Loucy (cell line): ENCODE data around the gene MICU2.

Source experiments
- EZH2phosphoT487 ChIP-seq: fragments of 200-600 bp; IDR thresholded peaks from 2 replicates; pipeline ENCODE4 v1.6.1; 2018; ENCODE audit warnings: antibody characterized with exemption, mild to moderate bottlenecking, moderate library complexity, borderline replicate concordance
- TF ChIP-seq, protein P1 (sequence below): fragments of 200-600 bp; sonication (generic); conservative IDR thresholded peaks from 2 replicates; pipeline ENCODE4 v1.5.1; 2014; ENCODE audit warnings: mild to moderate bottlenecking, antibody characterized with exemption, low read length

DNA sequence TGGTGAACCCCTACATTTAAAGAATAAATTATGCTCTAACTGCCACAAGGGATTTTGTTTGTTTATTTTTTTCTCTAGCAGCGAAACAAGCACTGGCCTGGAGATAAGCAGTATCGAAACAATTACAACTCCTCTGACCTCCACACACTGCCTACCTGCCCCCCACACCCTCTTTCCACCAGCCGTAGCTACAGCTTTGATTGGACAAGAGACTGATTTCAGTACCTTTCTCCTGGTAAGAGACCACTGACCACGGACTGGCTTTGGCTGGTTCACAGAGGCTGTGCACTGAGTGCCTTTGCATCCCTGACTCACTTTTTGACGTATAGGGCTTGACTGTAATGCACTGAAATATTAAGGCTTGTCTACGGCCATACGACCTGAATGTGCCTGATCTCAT is 137.4 kb downstream of the MICU2 start:
- TF ChIP-seq, protein P1, sequence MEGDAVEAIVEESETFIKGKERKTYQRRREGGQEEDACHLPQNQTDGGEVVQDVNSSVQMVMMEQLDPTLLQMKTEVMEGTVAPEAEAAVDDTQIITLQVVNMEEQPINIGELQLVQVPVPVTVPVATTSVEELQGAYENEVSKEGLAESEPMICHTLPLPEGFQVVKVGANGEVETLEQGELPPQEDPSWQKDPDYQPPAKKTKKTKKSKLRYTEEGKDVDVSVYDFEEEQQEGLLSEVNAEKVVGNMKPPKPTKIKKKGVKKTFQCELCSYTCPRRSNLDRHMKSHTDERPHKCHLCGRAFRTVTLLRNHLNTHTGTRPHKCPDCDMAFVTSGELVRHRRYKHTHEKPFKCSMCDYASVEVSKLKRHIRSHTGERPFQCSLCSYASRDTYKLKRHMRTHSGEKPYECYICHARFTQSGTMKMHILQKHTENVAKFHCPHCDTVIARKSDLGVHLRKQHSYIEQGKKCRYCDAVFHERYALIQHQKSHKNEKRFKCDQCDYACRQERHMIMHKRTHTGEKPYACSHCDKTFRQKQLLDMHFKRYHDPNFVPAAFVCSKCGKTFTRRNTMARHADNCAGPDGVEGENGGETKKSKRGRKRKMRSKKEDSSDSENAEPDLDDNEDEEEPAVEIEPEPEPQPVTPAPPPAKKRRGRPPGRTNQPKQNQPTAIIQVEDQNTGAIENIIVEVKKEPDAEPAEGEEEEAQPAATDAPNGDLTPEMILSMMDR, result no peak
- TF ChIP-seq EZH2phosphoT487, result no peak
